Measurements from ENCODE around the gene MAP1LC3B.
A peak's percentile ranks its signal among the peaks of the same experiment; 100 is the strongest.

MAP1LC3B gene

GRCh38 chr16:87384162-87384874, 7.8 kb upstream of the MAP1LC3B start (continued):
- TF ChIP-seq ZNF777 (tag by site-specific recombination; IDR thresholded peaks at IDR 0.05; ENCODE audit: borderline replicate concordance) (peak; percentile 73), ZNF140 (tag by site-specific recombination; IDR thresholded peaks at IDR 0.05) (no peak), ZNF660 (tag by site-specific recombination; IDR thresholded peaks at IDR 0.05) (0 out of 2 replicates have a peak, but pooled peaks have one; percentile 53), ZNF404 (tag by site-specific recombination; IDR thresholded peaks at IDR 0.05) (no peak; the same call in 1 of the 2 replicates), ZNF776 (tag by site-specific recombination; IDR thresholded peaks at IDR 0.05; ENCODE audit: borderline replicate concordance) (no peak), ZNF133 (tag by site-specific recombination; IDR thresholded peaks at IDR 0.05) (no peak), ZNF639 (tag by site-specific recombination; IDR thresholded peaks at IDR 0.05) (no peak), ZNF148 (tag by site-specific recombination; IDR thresholded peaks at IDR 0.05; ENCODE audit: borderline replicate concordance) (no peak), ZNF664 (tag by site-specific recombination; IDR thresholded peaks at IDR 0.05) (no peak), KLF16 (tag by site-specific recombination; IDR thresholded peaks at IDR 0.05) (no peak; the same call in 1 of the 2 replicates), ZNF391 (tag by site-specific recombination; IDR thresholded peaks at IDR 0.05; ENCODE audit: borderline replicate concordance, low read depth) (0 out of 2 replicates have a peak, but pooled peaks have one; percentile 2), ZNF248 (tag by site-specific recombination; IDR thresholded peaks at IDR 0.05) (no peak), ZNF518A (tag by site-specific recombination; conservative IDR thresholded peaks at IDR 0.05; ENCODE audit: low read depth) (0 out of 2 replicates have a peak, but pooled peaks have one; percentile 15), SP3 (tag by site-specific recombination; IDR thresholded peaks at IDR 0.05) (0 out of 2 replicates have a peak, but pooled peaks have one; percentile 34), ZNF704 (tag by site-specific recombination; IDR thresholded peaks at IDR 0.05) (peak; percentile 83; the same call in 1 of the 2 replicates), ZSCAN23 (tag by site-specific recombination; IDR thresholded peaks at IDR 0.05) (no peak), OSR2 (tag by site-specific recombination; IDR thresholded peaks at IDR 0.05) (no peak), ZNF449 (tag by site-specific recombination; IDR thresholded peaks at IDR 0.05) (no peak; the same call in 1 of the 2 replicates), ZNF175 (tag by site-specific recombination; IDR thresholded peaks at IDR 0.05) (no peak), ZSCAN5A (tag by site-specific recombination; IDR thresholded peaks at IDR 0.05) (no peak), ZNF416 (tag by site-specific recombination; IDR thresholded peaks at IDR 0.05) (no peak), ZNF529 (tag by site-specific recombination; IDR thresholded peaks at IDR 0.05; ENCODE audit: insufficient replicate concordance) (no peak), TRIM28 (IDR thresholded peaks at IDR 0.05; ENCODE audit: borderline replicate concordance, low read length) (no peak), BCL6B (tag by site-specific recombination; IDR thresholded peaks at IDR 0.05) (no peak), ZNF658 (tag by site-specific recombination; IDR thresholded peaks at IDR 0.05) (no peak)
